H1 (cell line): ENCODE data around the gene SEMA3B. TPM values are rescaled to one million over a fixed set of nuclear protein-coding genes. Genes with fewer than 3 reads are reported as not detected.
"Not testable (repeated sequence)": the region's sequence is repeated elsewhere in the genome, so short reads cannot be mapped to it uniquely, and the experiment has no call there.

Experiments
- CTCF ChIA-PET: fragments of 300-600 bp; sonication (Branson Sonifier 250); formaldehyde crosslinking; loops from one replicate; lab custom pipeline; 2021; ENCODE audit not compliant: partially characterized antibody; lab: Charles Lee
- POLR2A ChIA-PET: fragments of 300-600 bp; sonication (Branson Sonifier 250); formaldehyde crosslinking; loops from one replicate; lab custom pipeline; 2021; ENCODE audit warnings: inconsistent platforms; ENCODE audit not compliant: partially characterized antibody; lab: Charles Lee
- DNase-seq, 2 experiments: peaks; one replicate each; pipeline versions ENCODE4 v3.0.0 to v3.0.0-alpha.2; 2010 to 2022; ENCODE audit warnings: low spot score in 2 of 2, low read depth in 1 of 2, mixed read lengths in 1 of 2
- FAIRE-seq: peaks from 2 replicates; lab custom pipeline; 2011; peaks lifted over from hg19 to GRCh38; lab: Jason Lieb, UNC
- H2AFZ ChIP-seq: 2 replicates; pipeline ENCODE4 v1.8.1; 2012; ENCODE audit warnings: low read length, inconsistent platforms
- H2AK5ac ChIP-seq: 2 replicates; pipeline ENCODE4 v1.6.1; 2013; ENCODE audit warnings: low read depth, low read length
- H2BK120ac ChIP-seq: replicated peaks from 2 replicates; pipeline ENCODE3; 2013; ENCODE audit warnings: low read depth, low read length, inconsistent platforms
- H2BK12ac ChIP-seq: 2 replicates; pipeline ENCODE4 v1.6.1; 2013; ENCODE audit warnings: low read depth, low read length
- H2BK15ac ChIP-seq: 2 replicates; pipeline ENCODE4 v1.6.1; 2013; ENCODE audit warnings: low read length
- H2BK20ac ChIP-seq: 2 replicates; pipeline ENCODE4 v1.6.1; 2013; ENCODE audit warnings: low read length
- H2BK5ac ChIP-seq: 2 replicates; pipeline ENCODE4 v1.6.1; 2013; ENCODE audit warnings: low read depth, low read length
- H3K14ac ChIP-seq: 2 replicates; pipeline ENCODE4 v1.6.1; 2013; ENCODE audit warnings: inconsistent platforms; ENCODE audit not compliant: insufficient read length
- H3K18ac ChIP-seq: 2 replicates; pipeline ENCODE4 v1.6.1; 2013; ENCODE audit warnings: low read length; ENCODE audit errors: extremely low read depth
- H3K23ac ChIP-seq: 2 replicates; pipeline ENCODE4 v1.6.1; 2013; ENCODE audit warnings: inconsistent platforms; ENCODE audit not compliant: insufficient read length
- H3K23me2 ChIP-seq: 2 replicates; pipeline ENCODE4 v1.6.1; 2013; ENCODE audit warnings: low read depth, low read length
- H3K27ac ChIP-seq: 2 replicates; pipeline ENCODE4 v1.6.1; 2011; ENCODE audit warnings: low read depth, low read length, inconsistent platforms
- H3K27me3 ChIP-seq, 4 experiments: replicated peaks in 1 of 4; 1 replicate in 1 of 4; 2 replicates in 3 of 4; pipeline versions ENCODE4 v1.6.1 to v1.8.1; 2011 to 2013; ENCODE audit warnings: low read length in 3 of 4, mild to moderate bottlenecking in 3 of 4, inconsistent platforms in 2 of 4, mixed read lengths in 2 of 4, moderate library complexity in 1 of 4; ENCODE audit not compliant: control insufficient read depth in 3 of 4, insufficient read depth in 3 of 4; ENCODE audit errors: extremely low read depth in 1 of 4
- H3K36me3 ChIP-seq, 4 experiments: 2 replicates each; pipeline versions ENCODE4 v1.6.1 to v1.8.1; 2011 to 2013; ENCODE audit warnings: mild to moderate bottlenecking in 4 of 4, low read length in 3 of 4, moderate library complexity in 2 of 4, control low read depth in 1 of 4, inconsistent platforms in 1 of 4; ENCODE audit not compliant: insufficient read depth in 4 of 4, control insufficient read depth in 2 of 4
- H3K4ac ChIP-seq: replicated peaks from 2 replicates; pipeline ENCODE3; 2013; ENCODE audit warnings: low read length, low read depth, mixed read lengths, inconsistent platforms; ENCODE audit not compliant: insufficient read length
- H3K4me1 ChIP-seq, 4 experiments: replicated peaks in 1 of 4; 1 replicate in 1 of 4; 2 replicates in 3 of 4; pipeline versions ENCODE4 v1.6.1 to v1.8.1; 2011 to 2013; ENCODE audit warnings: low read length in 3 of 4, inconsistent platforms in 2 of 4, mixed read lengths in 1 of 4; ENCODE audit not compliant: insufficient read depth in 4 of 4, control insufficient read depth in 3 of 4
- H3K4me2 ChIP-seq, 2 experiments: 2 replicates each; pipeline versions ENCODE4 v1.6.1 to v1.8.1; 2011 to 2013; ENCODE audit warnings: low read depth in 2 of 2, low read length in 2 of 2, control low read depth in 1 of 2, inconsistent platforms in 1 of 2, mild to moderate bottlenecking in 1 of 2; ENCODE audit not compliant: insufficient read depth in 1 of 2
- H3K4me3 ChIP-seq, 4 experiments: fragments of 200-600, 300-600 bp in 1 of 4; sonication (generic), shearing (Covaris generic), sonication (Bioruptor Twin) in 1 of 4; 2 replicates each; pipeline versions ENCODE4 v1.5.1 to v1.8.1; 2011 to 2016; ENCODE audit warnings: low read length in 4 of 4, low read depth in 3 of 4, control low read depth in 2 of 4, inconsistent platforms in 2 of 4, mild to moderate bottlenecking in 2 of 4, mixed read lengths in 1 of 4, moderate library complexity in 1 of 4; ENCODE audit not compliant: insufficient read depth in 2 of 4; ENCODE audit errors: extremely low read depth in 1 of 4
- H3K56ac ChIP-seq: replicated peaks from 2 replicates; pipeline ENCODE3; 2013; ENCODE audit warnings: low read depth, mild to moderate bottlenecking, mixed read lengths, low read length, inconsistent platforms; ENCODE audit not compliant: insufficient read length
- H3K79me1 ChIP-seq: 2 replicates; pipeline ENCODE4 v1.6.1; 2013; ENCODE audit warnings: low read depth, low read length, control low read depth
- H3K79me2 ChIP-seq, 2 experiments: 2 replicates each; pipeline versions ENCODE4 v1.6.1 to v1.8.1; 2012 to 2013; ENCODE audit warnings: low read length in 2 of 2, mild to moderate bottlenecking in 2 of 2, inconsistent platforms in 1 of 2; ENCODE audit not compliant: insufficient read depth in 2 of 2, control insufficient read depth in 1 of 2
- H3K9ac ChIP-seq, 4 experiments: replicated peaks in 1 of 4; 1 replicate in 1 of 4; 2 replicates in 3 of 4; pipeline versions ENCODE4 v1.6.1 to v1.8.1; 2011 to 2013; ENCODE audit warnings: low read depth in 3 of 4, low read length in 3 of 4, control low read depth in 2 of 4, mild to moderate bottlenecking in 2 of 4, moderate library complexity in 2 of 4, inconsistent platforms in 1 of 4; ENCODE audit errors: extremely low read depth in 1 of 4
- H3K9me3 ChIP-seq, 2 experiments: 2 replicates each; pipeline versions ENCODE4 v1.6.1 to v1.8.1; 2012 to 2013; ENCODE audit warnings: mild to moderate bottlenecking in 2 of 2, moderate library complexity in 2 of 2, control low read depth in 1 of 2, inconsistent platforms in 1 of 2, low read depth in 1 of 2, low read length in 1 of 2, mixed read lengths in 1 of 2; ENCODE audit not compliant: insufficient read depth in 2 of 2
- H4K20me1 ChIP-seq, 2 experiments: replicated peaks in 1 of 2; 2 replicates each; pipeline versions ENCODE3 to v1.8.1; 2011 to 2013; ENCODE audit warnings: inconsistent platforms in 2 of 2, low read length in 2 of 2, mild to moderate bottlenecking in 1 of 2; ENCODE audit not compliant: insufficient read depth in 2 of 2, control insufficient read depth in 1 of 2
- H4K5ac ChIP-seq: 2 replicates; pipeline ENCODE4 v1.6.1; 2013; ENCODE audit warnings: low read length, low read depth, mixed read lengths, inconsistent platforms; ENCODE audit not compliant: insufficient read length
- H4K8ac ChIP-seq: 2 replicates; pipeline ENCODE4 v1.8.0; 2013; ENCODE audit warnings: mild to moderate bottlenecking, moderate library complexity, low read length, inconsistent platforms; ENCODE audit not compliant: insufficient read depth; ENCODE audit errors: extremely low read depth
- H4K91ac ChIP-seq: replicated peaks from 2 replicates; pipeline ENCODE3; 2013; ENCODE audit warnings: low read length, mixed read lengths, inconsistent platforms; ENCODE audit not compliant: insufficient read length
- WGBS, 2 experiments: shearing (Covaris generic) in 1 of 2; methylation state at CpG; one replicate each; pipeline versions ENCODE4 v1.1.6 to v1.1.7; 2013 to 2015; ENCODE audit warnings: low lambda C conversion rate in 2 of 2, mixed read lengths in 2 of 2, inconsistent platforms in 1 of 2, low coverage in 1 of 2, missing lambda C conversion rate in 1 of 2; ENCODE audit not compliant: insufficient replicate concordance in 2 of 2, insufficient coverage in 1 of 2, insufficient read length in 1 of 2; ENCODE audit errors: extremely low coverage in 1 of 2, missing lambda C conversion rate in 1 of 2; 5-methylcytosine and 5-hydroxymethylcytosine counted together
- polyA plus RNA-seq, 7 experiments: library from polyadenylated mRNA; depleted of rRNA in 3 of 7; stranded (reverse) in 5 of 7; unstranded in 2 of 7; fragments of >200 nt in 5 of 7; fragments of 200-250 nt in 2 of 7; gene quantifications; 1 replicate in 5 of 7; 2 replicates in 1 of 7; 4 replicates in 1 of 7; pipeline versions ENCODE4 v1.2.1 to v1.2.3, GENCODE V29; 2011 to 2013; ENCODE audit warnings: missing spikeins in 2 of 7, mixed read lengths in 2 of 7
- total RNA-seq: library from RNA; stranded (reverse); fragmentation: NEBNext Ultra II Directional; extraction: Animal tissue kit (Norgen Biotek cat#: 25700); gene quantifications from 2 replicates; pipeline ENCODE4 v1.2.1, GENCODE V29; 2021

SEMA3B gene
- total and polyA plus RNA-seq, 2 of the 8 experiments (the other 6 are each of a cell fraction or from before 2014, with no cell fraction given) = 3.0 to 4.7 TPM

DNA sequence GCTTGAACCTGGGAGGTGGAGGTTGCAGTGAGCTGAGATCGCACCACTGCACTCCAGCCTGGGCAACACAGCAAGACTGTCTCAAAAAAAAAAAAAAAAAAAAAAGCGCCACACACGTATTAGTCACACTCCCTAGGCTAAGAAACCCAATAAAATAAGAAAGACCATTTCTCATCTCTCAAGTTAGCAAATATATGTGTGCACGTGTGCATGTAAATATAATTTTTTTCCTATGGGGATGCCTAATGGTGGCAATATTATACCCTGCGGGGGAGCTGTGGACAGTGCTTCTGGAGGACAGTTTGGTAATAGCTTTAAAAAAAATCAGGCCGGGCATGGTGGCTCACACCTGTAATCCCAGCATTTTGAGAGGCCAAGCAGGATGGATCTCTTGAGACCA lies 15.2 kb downstream of the SEMA3B start:
- not testable (repeated sequence) for H3K18ac ChIP-seq, H3K23me2 ChIP-seq, H4K5ac ChIP-seq, H2BK12ac ChIP-seq, H4K91ac ChIP-seq, H4K8ac ChIP-seq, DNase-seq, H2BK15ac ChIP-seq, H3K23ac ChIP-seq, H2BK5ac ChIP-seq, H3K4ac ChIP-seq, H3K4me2 ChIP-seq, H2BK20ac ChIP-seq, H2AK5ac ChIP-seq, H3K4me3 ChIP-seq, FAIRE-seq, H3K4me1 ChIP-seq, H3K27ac ChIP-seq, H3K27me3 ChIP-seq, H2BK120ac ChIP-seq, H3K9ac ChIP-seq, H3K79me1 ChIP-seq, H3K14ac ChIP-seq, H3K56ac ChIP-seq, H3K9me3 ChIP-seq, H3K79me2 ChIP-seq, H2AFZ ChIP-seq
- peaks cover 11 to 18% (median 13%) of the 10 kb centered on the region in 4 experiments for H3K36me3 ChIP-seq
- POLR2A ChIA-PET = interaction anchor here (0.6 to 1.7 kb wide), 8 partner anchors 9 to 543 kb away, joined by 3 to 9 read pairs (median 4); partner anchors contain the start of genes HYAL3 and NAA80
- CTCF ChIA-PET = interaction anchor here (0.6 to 53.5 kb wide), 8 partner anchors 9 to 63 kb away, joined by 3 to 2149 read pairs (median 4); partner anchors contain the start of genes GNAI2 and SLC38A3
- WGBS, 2 experiments = 84% methylated on average over 4 of the region's 6 CpGs; no CpG with 5 or more reads in 1 of the 2 experiments
- peaks cover 0 to 11% of the 10 kb centered on the region in 2 experiments for H4K20me1 ChIP-seq
